HEK293 (cell line): ENCODE data around the gene ZAR1.

Experiments used
- PRDM1 ChIP-seq: fragments of 450-650 bp; formaldehyde crosslinking; IDR thresholded peaks from 2 replicates; pipeline ENCODE4; 2016; ENCODE audit warnings: missing biosample characterization, missing genetic modification characterization
- REST ChIP-seq: fragments of 450-650 bp; formaldehyde crosslinking; IDR thresholded peaks from 2 replicates; pipeline ENCODE4 v1.5.1; 2016; ENCODE audit warnings: missing biosample characterization, missing genetic modification characterization
- TCF7L2 ChIP-seq: IDR thresholded peaks from 2 replicates; pipeline ENCODE4 v1.6.1; 2011; ENCODE audit warnings: low read depth, mild to moderate bottlenecking, inconsistent platforms, low read length, moderate library complexity, borderline replicate concordance
- TSHZ1 ChIP-seq: fragments of 450-650 bp; formaldehyde crosslinking; IDR thresholded peaks from 2 replicates; pipeline ENCODE4 v1.5.1; 2016; ENCODE audit warnings: missing biosample characterization, missing genetic modification characterization, borderline replicate concordance
- YY1 ChIP-seq: fragments of 450-650 bp; formaldehyde crosslinking; IDR thresholded peaks from 2 replicates; pipeline ENCODE4 v1.5.1; 2018; ENCODE audit warnings: missing biosample characterization, missing genetic modification characterization
- ZNF10 ChIP-seq: fragments of 450-650 bp; formaldehyde crosslinking; IDR thresholded peaks from 2 replicates; pipeline ENCODE4 v1.5.1; 2017; ENCODE audit warnings: missing biosample characterization, missing genetic modification characterization
- ZNF140 ChIP-seq: fragments of 450-650 bp; formaldehyde crosslinking; IDR thresholded peaks from 2 replicates; pipeline ENCODE4 v1.5.1; 2016; ENCODE audit warnings: missing biosample characterization, missing genetic modification characterization
- ZNF24 ChIP-seq: fragments of 450-650 bp; formaldehyde crosslinking; IDR thresholded peaks from 2 replicates; pipeline ENCODE4 v1.5.1; 2016; ENCODE audit warnings: missing biosample characterization, missing genetic modification characterization
- ZNF549 ChIP-seq: fragments of 450-650 bp; IDR thresholded peaks from 2 replicates; pipeline ENCODE4 v1.5.1; 2018; ENCODE audit warnings: missing biosample characterization, missing genetic modification characterization, mild to moderate bottlenecking, inconsistent platforms, moderate library complexity
- TF ChIP-seq, protein P1 (sequence below): fragments of 450-650 bp; formaldehyde crosslinking; IDR thresholded peaks from 2 replicates; pipeline ENCODE4 v1.5.1; 2016; ENCODE audit warnings: missing biosample characterization, missing genetic modification characterization

GRCh38 chr4:48498895-48499294 is 8.8 kb downstream of the ZAR1 start:
- no peak for TF ChIP-seq TCF7L2
- TF ChIP-seq, protein P1, sequence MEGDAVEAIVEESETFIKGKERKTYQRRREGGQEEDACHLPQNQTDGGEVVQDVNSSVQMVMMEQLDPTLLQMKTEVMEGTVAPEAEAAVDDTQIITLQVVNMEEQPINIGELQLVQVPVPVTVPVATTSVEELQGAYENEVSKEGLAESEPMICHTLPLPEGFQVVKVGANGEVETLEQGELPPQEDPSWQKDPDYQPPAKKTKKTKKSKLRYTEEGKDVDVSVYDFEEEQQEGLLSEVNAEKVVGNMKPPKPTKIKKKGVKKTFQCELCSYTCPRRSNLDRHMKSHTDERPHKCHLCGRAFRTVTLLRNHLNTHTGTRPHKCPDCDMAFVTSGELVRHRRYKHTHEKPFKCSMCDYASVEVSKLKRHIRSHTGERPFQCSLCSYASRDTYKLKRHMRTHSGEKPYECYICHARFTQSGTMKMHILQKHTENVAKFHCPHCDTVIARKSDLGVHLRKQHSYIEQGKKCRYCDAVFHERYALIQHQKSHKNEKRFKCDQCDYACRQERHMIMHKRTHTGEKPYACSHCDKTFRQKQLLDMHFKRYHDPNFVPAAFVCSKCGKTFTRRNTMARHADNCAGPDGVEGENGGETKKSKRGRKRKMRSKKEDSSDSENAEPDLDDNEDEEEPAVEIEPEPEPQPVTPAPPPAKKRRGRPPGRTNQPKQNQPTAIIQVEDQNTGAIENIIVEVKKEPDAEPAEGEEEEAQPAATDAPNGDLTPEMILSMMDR (tag by site-specific recombination) = no peak
- no peak for TF ChIP-seq ZNF10 (tag by site-specific recombination)
- no peak for TF ChIP-seq REST
- no peak for TF ChIP-seq YY1 (tag by site-specific recombination)
- no peak for TF ChIP-seq TSHZ1 (tag by site-specific recombination)
- TF ChIP-seq PRDM1 (tag by site-specific recombination) = no peak
- TF ChIP-seq ZNF24 (tag by site-specific recombination) = no peak
- no peak for TF ChIP-seq ZNF549 (tag by site-specific recombination)
- no peak for TF ChIP-seq ZNF140
